Right renal pelvis (tissue), 4 donors: ENCODE results near the gene FOXA1. TPM values are rescaled to one million over a fixed set of nuclear protein-coding genes. Genes with fewer than 3 reads are reported as not detected.
"Not testable (repeated sequence)": the region's sequence is repeated elsewhere in the genome, so short reads cannot be mapped to it uniquely, and the experiment has no call there.

ENCODE experiments used
- DNase-seq, 4 donors: peaks; one replicate each; pipeline ENCODE4 v3.0.0-alpha.2; 2013; ENCODE audit warnings: low read depth in 4 of 4, low spot score in 3 of 4, missing footprints in 1 of 4
- polyA plus RNA-seq, 4 donors: library from polyadenylated mRNA; unstranded; fragments of 120-200 nt; gene quantifications; one replicate each; pipeline ENCODE4 v1.2.1, GENCODE V29; 2013; ENCODE audit not compliant: insufficient read length in 4 of 4

Gene FOXA1
- polyA plus RNA-seq, 4 donors, result 1.7 to 8.9 (median 3.5) TPM

- DNase-seq, result no peak
Observed at GRCh38 chr14:37566811-37567371, 28.2 kb downstream of the FOXA1 start.

GRCh38 chr14:37565550-37565949, 29.5 kb downstream of the FOXA1 start:
- no peak for DNase-seq

GRCh38 chr14:37563189-37563588, 31.9 kb downstream of the FOXA1 start:
- no peak for DNase-seq

- DNase-seq, result no peak
Observed at GRCh38 chr14:37559386-37559785, 35.7 kb downstream of the FOXA1 start.

- DNase-seq, result no peak
Observed at GRCh38 chr14:37558740-37559139, 36.3 kb downstream of the FOXA1 start.

GRCh38 chr14:37555596-37555995, 39.5 kb downstream of the FOXA1 start:
- not testable (repeated sequence) for DNase-seq

GRCh38 chr14:37553935-37554550, 41.0 kb downstream of the FOXA1 start:
- no peak for DNase-seq

GRCh38 chr14:37551119-37551518, 43.9 kb downstream of the FOXA1 start:
- no peak for DNase-seq

GRCh38 chr14:37550511-37550910, 44.5 kb downstream of the FOXA1 start:
- no peak for DNase-seq

GRCh38 chr14:37546621-37547447, 48.2 kb downstream of the FOXA1 start:
- no peak for DNase-seq

GRCh38 chr14:37545174-37545573, 49.9 kb downstream of the FOXA1 start:
- DNase-seq, result no peak

GRCh38 chr14:37544407-37544806, 50.6 kb downstream of the FOXA1 start:
- DNase-seq, result no peak

- no peak for DNase-seq
Observed at GRCh38 chr14:37539992-37540391, 55.1 kb downstream of the FOXA1 start.

Other genes with a start within 250 kb of the FOXA1 start
- under 1 TPM; 0.12 to 0.66 (median 0.32) TPM for gene TTC6, start 380 bp upstream of the FOXA1 start, polyA plus RNA-seq